Adrenal gland (tissue), 5 donors: Measurements from ENCODE around the gene PMPCB.

Experiments used
- CTCF ChIP-seq, 6 experiments: fragments of 450-650 bp in 4 of 6; fragments of 200-600 bp in 2 of 6; sonication (generic) in 1 of 6; IDR thresholded peaks; 1 replicate in 5 of 6; 2 replicates in 1 of 6; pipeline versions ENCODE4 v1.5.1 to v1.8.0; 2016 to 2021; ENCODE audit warnings: antibody characterized with exemption in 6 of 6, mild to moderate bottlenecking in 2 of 6, moderate library complexity in 1 of 6
- POLR2A ChIP-seq, 2 donors: fragments of 450-650 bp; IDR thresholded peaks; one replicate each; pipeline ENCODE4 v1.6.1; 2017; ENCODE audit warnings: antibody characterized with exemption in 2 of 2, mild to moderate bottlenecking in 2 of 2, moderate library complexity in 1 of 2
- donor health status: DM: no; HTN: no; CAD: no.

GRCh38 chr7:103299660-103300059, 2.4 kb downstream of the PMPCB start:
- TF ChIP-seq CTCF (IDR thresholded peaks at IDR 0.05) = no peak
- TF ChIP-seq POLR2A (IDR thresholded peaks at IDR 0.05) = no peak
